GM21360 (cell line): Measurements from ENCODE around the gene TEDC1.

Experiments
- ATAC-seq: cut with Tn5 transposase; IDR thresholded peaks from one replicate; pipeline ENCODE4 v1.9.1; 2021; ENCODE audit warnings: mild to moderate bottlenecking, moderate library complexity; ENCODE audit not compliant: unreplicated experiment

TEDC1 gene

DNA sequence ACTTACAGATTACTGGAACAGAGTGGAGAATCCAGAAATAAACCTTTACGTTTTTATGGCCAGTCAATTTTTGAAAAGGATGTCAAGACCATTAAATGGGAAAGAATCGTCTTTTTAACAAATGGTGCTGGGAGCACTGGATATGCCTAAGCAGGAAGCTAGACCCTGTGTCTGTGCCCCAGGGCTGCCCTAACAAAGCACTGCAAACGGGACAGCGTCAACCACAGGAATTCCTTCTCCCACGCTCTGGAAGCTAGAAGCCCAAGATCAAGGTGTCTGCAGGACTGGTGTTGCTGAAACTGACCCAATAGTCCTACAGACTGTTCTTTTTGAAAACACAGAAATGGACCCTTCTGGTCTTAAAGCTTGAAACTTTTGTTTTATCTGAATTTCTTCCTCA is 26.1 kb downstream of the TEDC1 start:
- ATAC-seq = no peak

GRCh38 chr14:105519946-105520698 is 29.1 kb downstream of the TEDC1 start:
- no peak for ATAC-seq

- no peak for ATAC-seq
Measured at GRCh38 chr14:105525326-105525725, 34.3 kb downstream of the TEDC1 start.

DNA sequence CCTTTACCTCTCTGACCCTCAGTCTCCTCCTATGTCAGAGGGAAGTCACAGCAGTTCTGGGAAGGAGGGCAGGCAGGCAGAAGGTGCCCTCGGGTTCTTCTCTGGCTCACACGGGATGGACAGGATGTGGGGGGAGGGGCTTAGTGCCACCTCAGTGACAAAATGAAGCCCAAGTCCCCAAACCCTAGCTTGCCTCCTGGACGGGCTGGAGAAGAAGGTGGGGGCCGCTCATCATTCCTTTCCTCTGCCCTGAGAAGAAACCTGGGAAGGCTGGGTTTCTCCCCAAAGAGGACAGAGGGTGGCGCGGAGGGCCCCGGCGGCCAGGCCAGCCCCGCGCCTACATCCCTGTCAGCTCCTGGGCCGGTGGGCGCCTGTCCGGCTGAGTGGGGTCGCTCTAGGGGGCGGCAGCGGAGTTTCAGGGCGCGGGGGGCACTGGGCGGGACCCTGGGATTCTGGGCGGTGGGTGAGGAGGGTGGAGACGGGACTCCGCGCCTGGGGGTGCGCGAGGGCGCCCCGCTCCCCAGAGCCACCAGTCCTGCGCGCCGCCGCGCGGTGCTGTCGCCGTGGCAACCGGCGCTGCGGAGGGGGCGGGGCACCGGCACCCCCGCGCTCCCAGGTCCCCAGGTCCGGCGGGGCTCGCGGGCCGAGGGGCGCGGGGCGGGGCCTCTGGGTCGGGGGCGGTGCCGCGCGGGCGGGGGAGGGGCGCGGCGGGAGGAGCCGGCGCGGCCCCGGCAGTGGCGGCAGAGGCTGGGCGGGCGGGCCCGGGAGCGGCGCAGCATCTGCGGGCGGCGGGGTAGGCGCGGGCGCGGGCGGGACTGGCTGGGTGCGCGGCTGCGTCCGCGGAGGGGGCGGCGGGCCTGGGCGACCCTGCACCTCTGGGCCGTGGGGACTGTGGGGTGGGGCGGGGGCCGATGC is 35.1 kb downstream of the TEDC1 start, which contains the start of gene TMEM121:
TSS of gene TMEM121 (plus strand) at position 723 of the 915 bp plus-strand sequence. CDS start 2,252 bp downstream, outside the sequence.
- no peak for ATAC-seq

DNA sequence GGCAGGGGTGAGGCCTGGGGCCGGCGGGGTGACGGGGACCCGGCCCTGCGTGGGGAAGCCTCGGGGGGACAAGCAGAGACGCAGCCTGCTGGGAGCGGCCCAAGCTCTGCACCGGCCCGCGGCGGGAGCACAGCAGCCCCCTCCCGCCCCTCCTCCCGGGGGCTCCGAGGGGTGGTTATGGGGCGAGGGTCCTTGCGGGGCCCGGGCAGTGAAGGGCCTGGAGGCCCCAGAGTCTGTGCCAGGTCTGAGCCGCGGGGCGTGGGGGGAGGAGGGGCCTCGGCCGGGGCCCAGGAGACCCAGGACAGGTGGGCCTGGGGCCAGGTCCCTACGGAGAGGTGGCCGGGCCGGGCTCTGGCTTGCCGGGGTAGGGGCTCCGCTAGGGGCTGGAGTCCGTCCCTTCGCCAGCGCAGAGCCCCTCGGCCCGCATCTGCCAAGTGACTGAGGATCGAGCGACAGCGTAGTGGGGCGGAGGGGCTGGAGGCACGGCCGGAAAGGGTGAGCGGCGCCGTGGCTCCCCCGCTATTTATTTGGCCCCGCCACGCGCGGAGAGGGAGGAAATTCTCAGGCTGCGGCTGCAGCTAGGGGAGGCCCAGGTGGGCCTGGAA is 35.8 kb downstream of the TEDC1 start:
- no peak for ATAC-seq

DNA sequence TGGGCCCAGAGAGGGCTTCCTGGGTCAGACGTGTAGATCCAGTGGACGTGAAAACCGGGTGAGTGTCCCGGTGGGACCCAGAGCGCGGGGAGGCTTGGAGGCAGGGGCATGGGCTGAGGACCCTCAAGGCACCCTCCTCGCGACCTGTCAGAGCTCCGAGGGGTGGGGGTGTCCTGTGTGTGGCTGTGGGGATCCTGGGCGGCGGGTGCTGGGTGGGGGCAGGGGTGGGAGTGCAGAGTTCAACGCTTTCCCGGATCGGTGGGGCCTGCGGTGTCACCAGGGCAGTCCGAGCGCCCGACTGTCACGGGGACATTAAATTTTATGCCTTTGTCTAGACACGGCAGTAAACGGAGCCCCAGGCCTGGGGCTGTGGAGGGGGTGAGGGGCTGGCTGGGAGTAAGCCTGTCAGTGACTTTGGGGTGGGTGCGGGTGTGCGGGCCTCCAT is 36.4 kb downstream of the TEDC1 start:
- ATAC-seq = no peak

DNA sequence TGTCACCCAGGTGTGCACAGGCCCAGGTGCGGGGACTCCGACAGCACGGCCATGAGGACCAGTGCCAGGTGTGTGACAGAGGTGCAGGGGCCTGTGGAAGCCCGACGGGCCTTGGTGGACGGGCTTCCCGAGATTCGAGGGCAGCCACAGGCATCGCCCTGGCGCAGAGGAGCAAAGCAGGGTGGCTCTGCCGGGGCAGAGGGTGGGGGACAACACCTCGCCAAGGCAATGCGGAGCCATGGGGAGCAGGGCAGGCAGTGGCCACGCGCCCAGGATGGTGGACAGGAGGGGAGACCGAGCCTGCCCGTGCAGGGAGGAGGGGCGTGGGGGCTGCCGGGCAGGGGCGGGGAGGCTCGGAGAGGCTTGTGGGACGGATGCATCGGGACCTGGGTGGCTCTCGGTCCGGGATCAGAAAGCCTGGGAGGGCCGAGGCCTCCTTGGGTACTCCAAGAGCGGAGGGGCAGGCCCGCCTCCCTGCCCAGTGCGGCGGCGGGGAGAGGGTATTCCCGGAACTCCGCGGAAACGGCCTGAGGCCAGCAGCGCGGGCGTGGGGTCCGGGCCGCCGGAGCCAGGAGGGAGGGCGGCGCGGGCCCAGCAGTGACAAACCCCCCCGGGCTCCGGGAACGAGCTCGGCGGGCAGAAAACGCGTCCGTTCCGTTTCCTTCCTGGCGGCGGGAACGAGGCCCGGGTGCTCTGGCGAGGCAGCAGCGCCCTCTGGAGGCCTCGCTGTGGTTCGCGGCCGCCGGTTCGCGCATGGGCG is 37.0 kb downstream of the TEDC1 start:
- ATAC-seq = peak; percentile 50

DNA sequence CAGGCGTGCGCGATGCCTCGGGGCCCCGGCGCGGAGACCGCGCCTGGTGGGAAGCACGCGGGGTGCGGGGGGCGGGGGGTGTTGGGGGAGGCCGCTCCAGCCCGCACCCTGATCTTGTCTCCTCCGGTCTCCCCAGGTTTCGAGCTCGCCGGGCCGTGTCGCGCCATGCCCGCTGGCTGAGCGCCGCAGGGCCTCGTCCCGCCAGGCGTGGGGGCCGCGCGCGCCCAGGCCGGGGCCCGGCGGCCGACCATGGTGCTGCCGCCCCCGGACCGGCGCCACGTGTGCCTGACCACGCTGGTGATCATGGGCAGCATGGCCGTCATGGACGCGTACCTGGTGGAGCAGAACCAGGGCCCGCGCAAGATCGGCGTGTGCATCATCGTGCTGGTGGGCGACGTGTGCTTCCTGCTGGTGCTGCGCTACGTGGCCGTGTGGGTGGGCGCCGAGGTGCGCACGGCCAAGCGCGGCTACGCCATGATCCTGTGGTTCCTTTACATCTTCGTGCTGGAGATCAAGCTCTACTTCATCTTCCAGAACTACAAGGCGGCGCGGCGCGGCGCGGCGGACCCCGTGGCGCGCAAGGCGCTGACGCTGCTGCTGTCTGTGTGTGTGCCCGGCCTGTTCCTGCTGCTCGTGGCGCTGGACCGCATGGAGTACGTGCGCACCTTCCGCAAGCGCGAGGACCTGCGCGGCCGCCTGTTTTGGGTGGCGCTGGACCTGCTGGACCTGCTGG is 37.7 kb downstream of the TEDC1 start:
- ATAC-seq = no peak

DNA sequence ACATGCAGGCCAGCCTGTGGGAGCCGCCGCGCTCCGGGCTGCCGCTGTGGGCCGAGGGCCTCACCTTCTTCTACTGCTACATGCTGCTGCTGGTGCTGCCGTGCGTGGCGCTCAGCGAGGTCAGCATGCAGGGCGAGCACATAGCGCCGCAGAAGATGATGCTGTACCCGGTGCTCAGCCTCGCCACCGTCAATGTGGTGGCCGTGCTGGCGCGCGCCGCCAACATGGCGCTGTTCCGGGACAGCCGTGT is 38.2 kb downstream of the TEDC1 start:
- ATAC-seq = no peak

DNA sequence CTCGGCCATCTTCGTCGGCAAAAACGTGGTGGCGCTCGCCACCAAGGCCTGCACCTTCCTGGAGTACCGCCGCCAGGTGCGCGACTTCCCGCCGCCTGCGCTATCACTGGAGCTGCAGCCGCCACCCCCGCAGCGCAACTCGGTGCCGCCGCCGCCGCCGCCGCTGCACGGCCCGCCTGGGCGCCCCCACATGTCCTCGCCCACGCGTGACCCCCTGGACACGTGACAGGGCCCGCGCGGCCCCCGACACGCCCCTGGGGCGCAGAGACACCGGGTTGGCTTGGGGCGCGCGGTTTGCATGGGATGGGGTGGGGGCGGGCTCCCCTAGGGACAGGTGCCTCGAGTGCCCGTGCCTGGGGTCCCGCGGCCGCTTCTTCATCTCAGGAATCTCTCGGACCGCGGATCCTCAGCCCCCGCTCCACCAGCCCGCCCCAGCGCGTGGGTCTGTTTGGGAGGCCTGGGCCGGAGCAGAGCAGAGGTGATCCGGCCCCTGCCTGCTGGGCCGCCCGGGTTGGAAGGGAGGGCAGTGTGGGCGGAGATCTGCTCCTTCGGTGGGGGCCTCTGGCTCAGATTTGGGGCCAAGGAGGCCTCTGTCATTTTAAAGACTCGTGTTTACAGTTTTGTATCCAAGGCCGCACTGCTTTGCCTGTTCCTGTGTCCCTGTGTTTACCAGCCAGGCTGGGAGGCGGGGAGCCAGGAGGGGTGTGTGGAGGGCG is 38.7 kb downstream of the TEDC1 start:
- ATAC-seq = no peak

- no peak for ATAC-seq
Measured at GRCh38 chr14:105530285-105531087, 39.4 kb downstream of the TEDC1 start.

GRCh38 chr14:105531088-105531893 is 40.2 kb downstream of the TEDC1 start:
- no peak for ATAC-seq

DNA sequence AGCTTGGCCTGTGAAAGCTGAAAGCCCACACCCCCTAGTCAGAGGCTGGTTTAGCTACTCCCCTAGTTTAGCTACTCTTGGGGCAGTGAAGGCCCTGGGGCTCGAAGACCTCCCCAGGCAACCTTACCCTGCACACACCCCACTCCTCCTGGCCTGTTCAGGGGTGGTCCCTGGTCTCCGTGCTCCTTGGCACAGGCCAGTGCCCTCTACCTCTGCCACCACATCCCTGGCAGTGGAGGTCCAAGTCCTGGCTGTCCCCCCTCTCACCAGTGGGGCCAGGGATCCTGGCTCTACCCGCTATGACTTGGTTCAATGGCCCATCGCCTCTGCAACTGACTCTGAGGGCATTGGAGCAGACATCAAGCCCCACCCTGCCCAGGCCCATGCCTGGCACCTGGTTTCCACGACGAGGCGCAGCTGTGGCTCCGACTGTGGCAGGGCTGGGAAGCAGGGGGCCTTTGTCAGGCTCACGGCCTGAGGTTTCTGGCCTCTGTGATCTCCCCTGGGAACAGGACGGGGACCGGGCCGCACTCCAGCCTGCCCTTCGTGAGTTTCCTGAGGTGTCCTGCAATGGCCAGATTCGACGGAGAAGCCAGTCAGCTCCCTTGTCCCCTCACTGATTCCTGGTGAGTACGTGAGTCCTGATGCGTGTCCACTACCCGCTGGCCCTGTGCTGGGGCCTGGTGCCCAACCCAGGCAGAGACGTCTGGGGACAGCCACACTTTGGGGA is 41.0 kb downstream of the TEDC1 start:
- ATAC-seq = no peak

- no peak for ATAC-seq
Measured at GRCh38 chr14:105532735-105533141, 41.7 kb downstream of the TEDC1 start.

- ATAC-seq = no peak
Measured at GRCh38 chr14:105533391-105533790, 42.3 kb downstream of the TEDC1 start.

GRCh38 chr14:105533811-105534498 is 42.9 kb downstream of the TEDC1 start:
- no peak for ATAC-seq

- no peak for ATAC-seq
Measured at GRCh38 chr14:105534586-105534985, 43.5 kb downstream of the TEDC1 start.
